GM23338 (cell line): Measurements from ENCODE around the gene STIL.
"Not testable (repeated sequence)": the region's sequence is repeated elsewhere in the genome, so short reads cannot be mapped to it uniquely, and the experiment has no call there.

Experiments
- POLR2AphosphoS5 ChIP-seq: IDR thresholded peaks from 2 replicates; pipeline ENCODE4 v1.6.1; 2016; ENCODE audit warnings: antibody characterized with exemption, low read depth
- TF ChIP-seq, protein P1 (sequence below), 2 experiments: fragments of 200-600 bp in 1 of 2; sonication (generic) in 1 of 2; conservative IDR thresholded peaks; 2 replicates each; pipeline versions ENCODE4 v1.5.1 to v1.6.1; 2016 to 2017; ENCODE audit warnings: antibody characterized with exemption in 2 of 2, low read depth in 2 of 2, mild to moderate bottlenecking in 2 of 2, moderate library complexity in 1 of 2

DNA sequence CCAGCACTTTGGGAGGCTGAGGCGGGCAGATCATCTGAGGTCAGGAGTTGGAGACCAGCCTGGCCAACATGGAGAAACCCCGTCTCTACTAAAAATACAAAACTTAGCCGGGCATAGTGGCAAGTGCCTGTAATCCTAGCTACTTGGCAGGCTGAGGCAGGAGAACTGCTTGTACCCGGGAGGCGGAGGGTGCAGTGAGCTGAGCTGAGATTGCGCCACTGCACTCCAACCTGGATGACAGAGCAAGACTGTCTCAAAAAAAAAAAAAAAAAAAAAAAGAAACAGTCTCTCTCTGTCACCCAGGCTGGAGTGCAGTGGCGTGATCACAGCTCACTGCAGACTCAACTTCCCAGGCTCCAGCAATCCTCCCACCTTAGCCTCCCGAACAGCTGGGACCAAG is 48.4 kb downstream of the STIL start:
- TF ChIP-seq, protein P1, sequence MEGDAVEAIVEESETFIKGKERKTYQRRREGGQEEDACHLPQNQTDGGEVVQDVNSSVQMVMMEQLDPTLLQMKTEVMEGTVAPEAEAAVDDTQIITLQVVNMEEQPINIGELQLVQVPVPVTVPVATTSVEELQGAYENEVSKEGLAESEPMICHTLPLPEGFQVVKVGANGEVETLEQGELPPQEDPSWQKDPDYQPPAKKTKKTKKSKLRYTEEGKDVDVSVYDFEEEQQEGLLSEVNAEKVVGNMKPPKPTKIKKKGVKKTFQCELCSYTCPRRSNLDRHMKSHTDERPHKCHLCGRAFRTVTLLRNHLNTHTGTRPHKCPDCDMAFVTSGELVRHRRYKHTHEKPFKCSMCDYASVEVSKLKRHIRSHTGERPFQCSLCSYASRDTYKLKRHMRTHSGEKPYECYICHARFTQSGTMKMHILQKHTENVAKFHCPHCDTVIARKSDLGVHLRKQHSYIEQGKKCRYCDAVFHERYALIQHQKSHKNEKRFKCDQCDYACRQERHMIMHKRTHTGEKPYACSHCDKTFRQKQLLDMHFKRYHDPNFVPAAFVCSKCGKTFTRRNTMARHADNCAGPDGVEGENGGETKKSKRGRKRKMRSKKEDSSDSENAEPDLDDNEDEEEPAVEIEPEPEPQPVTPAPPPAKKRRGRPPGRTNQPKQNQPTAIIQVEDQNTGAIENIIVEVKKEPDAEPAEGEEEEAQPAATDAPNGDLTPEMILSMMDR (conservative IDR thresholded peaks at IDR 0.05; ENCODE audit: low read depth in 2 of 2), result not testable (repeated sequence)
- not testable (repeated sequence) for TF ChIP-seq POLR2AphosphoS5
